Adrenal gland (tissue), 12 donors: Measurements from ENCODE around the gene PRSS1. TPM values are rescaled to one million over a fixed set of nuclear protein-coding genes. Genes with fewer than 3 reads are reported as not detected.

Experiments
- DNase-seq, 7 donors: peaks; one replicate each; pipeline ENCODE4 v3.0.0-alpha.2; 2019 to 2020
- H3K27ac ChIP-seq, 5 donors: fragments of 200-600 bp; sonication (generic) in 4 of 5; 1 replicate in 3 of 5; 2 replicates in 2 of 5; pipeline versions ENCODE4 v1.5.1 to v1.8.0; 2016 to 2020; ENCODE audit warnings: mild to moderate bottlenecking in 1 of 5
- H3K27me3 ChIP-seq: fragments of 200-600 bp; 2 replicates; pipeline ENCODE4 v1.8.0; 2021
- H3K36me3 ChIP-seq, 2 donors: fragments of 200-600 bp; replicated peaks in 1 of 2; 1 replicate in 1 of 2; 2 replicates in 1 of 2; pipeline versions ENCODE4 v1.5.1 to v1.8.0; 2018 to 2022
- H3K4me1 ChIP-seq, 2 donors: fragments of 200-600 bp; replicated peaks in 1 of 2; 1 replicate in 1 of 2; 2 replicates in 1 of 2; pipeline versions ENCODE4 v1.5.1 to v1.8.0; 2018 to 2021
- H3K4me3 ChIP-seq, 4 donors: fragments of 200-600 bp; sonication (generic) in 3 of 4; one replicate each; pipeline ENCODE4 v1.5.1; 2016 to 2018
- H3K9me3 ChIP-seq, 3 donors: fragments of 200-600 bp; sonication (generic) in 1 of 3; replicated peaks in 1 of 3; 1 replicate in 2 of 3; 2 replicates in 1 of 3; pipeline versions ENCODE4 v1.5.1 to v1.8.0; 2016 to 2021
- CTCF ChIP-seq, 6 experiments: fragments of 450-650 bp in 4 of 6; fragments of 200-600 bp in 2 of 6; sonication (generic) in 1 of 6; IDR thresholded peaks; 1 replicate in 5 of 6; 2 replicates in 1 of 6; pipeline versions ENCODE4 v1.5.1 to v1.8.0; 2016 to 2021; ENCODE audit warnings: antibody characterized with exemption in 6 of 6, mild to moderate bottlenecking in 2 of 6, moderate library complexity in 1 of 6
- POLR2A ChIP-seq, 2 donors: fragments of 450-650 bp; IDR thresholded peaks; one replicate each; pipeline ENCODE4 v1.6.1; 2017; ENCODE audit warnings: antibody characterized with exemption in 2 of 2, mild to moderate bottlenecking in 2 of 2, moderate library complexity in 1 of 2
- WGBS, 4 donors: extraction: QIAGEN DNeasy Blood & Tissue Kit in 2 of 4; methylation state at CpG; one replicate each; pipeline versions ENCODE4 v1.1.5 to v1.1.7; 2013 to 2017; 5-methylcytosine and 5-hydroxymethylcytosine counted together
- intact Hi-C, 2 donors: fragments of 100-400 bp; cut with DNase I; formaldehyde crosslinking; loops; one replicate each; pipeline versions ENCODE4 v1.14.1 to v1.15.0; 2022 to 2023
- polyA plus RNA-seq, 3 donors: library from polyadenylated mRNA; stranded (reverse); fragments of 200-250 nt in 2 of 3; fragments of 350-450 nt in 1 of 3; fragmentation: Illumina TruSeq in 1 of 3; extraction: RNeasy Lipid Tissue Mini Kit (QIAGEN cat#74804) in 1 of 3; gene quantifications; one replicate each; pipeline ENCODE4 v1.2.3, GENCODE V29; 2013 to 2014
- total RNA-seq, 9 donors: library from RNA; depleted of rRNA in 4 of 9; stranded (reverse); fragments of >200 nt in 4 of 9; fragments of 120-200 nt in 1 of 9; fragmentation: NEBNext Ultra II Directional in 1 of 9; extraction: Animal tissue kit (Norgen Biotek cat#: 25700) in 1 of 9; gene quantifications; one replicate each; pipeline versions ENCODE4 v1.1.0 to v1.2.4, GENCODE V29; 2013 to 2023
- donor health status: healthy with polysubstance abuse.
- donor health status: Bipolar disorder and iron deficiency.
- donor health status: DM: yes; HTN: yes; CAD: no.
- donor health status: DM: no; HTN: no; CAD: no.
- donor health status: DM: no; HTN: no; CAD: no.
- donor health status: DM: yes; HTN: yes; CAD: no.

Gene PRSS1
- total and polyA plus RNA-seq, 12 donors = 3.2 to 15.4 (median 3.3) TPM; not detected in 7

- intact Hi-C loops = loop anchor here (5.0 to 10.0 kb wide), 2 partner anchors 155 to 162 kb away; no protein-coding TSS in a partner anchor
- H3K4me1 ChIP-seq = no peaks in the 10 kb centered on the region
- no peaks in the 10 kb centered on the region for H3K36me3 ChIP-seq
- H3K9me3 ChIP-seq = no peaks in the 10 kb centered on the region
- 71 to 90% (median 83%) methylated on average over 2 of the region's 2 CpGs for WGBS, 4 donors
- H3K27ac ChIP-seq = no peak overlapping the region
- DNase-seq = no peak
- H3K27me3 ChIP-seq = no peaks in the 10 kb centered on the region
- TF ChIP-seq CTCF (IDR thresholded peaks at IDR 0.05) = no peak
- TF ChIP-seq POLR2A (IDR thresholded peaks at IDR 0.05) = no peak
- H3K4me3 ChIP-seq = no peak overlapping the region
Measured at GRCh38 chr7:142789441-142789840, 40.2 kb downstream of the PRSS1 start.

GRCh38 chr7:142790056-142790455 lies 40.8 kb downstream of the PRSS1 start:
- Histone ChIP-seq H3K4me1 (no peaks in the 10 kb centered on the region), H3K9me3 (no peaks in the 10 kb centered on the region), H3K36me3 (no peaks in the 10 kb centered on the region), H3K4me3 (no peak overlapping the region), H3K27me3 (no peaks in the 10 kb centered on the region), H3K27ac (no peak overlapping the region)
- no peak for DNase-seq
- WGBS, 4 donors = 71 to 93% (median 86%) methylated on average over 3 of the region's 3 CpGs
- TF ChIP-seq POLR2A (IDR thresholded peaks at IDR 0.05) (no peak), CTCF (IDR thresholded peaks at IDR 0.05) (no peak)
- intact Hi-C loops = no loop called here

- H3K4me3 ChIP-seq = no peak overlapping the region
- DNase-seq = no peak
- H3K9me3 ChIP-seq = no peaks in the 10 kb centered on the region
- 55 to 87% (median 82%) methylated on average over 1 of the region's 1 CpG for WGBS, 4 donors
- no peak for TF ChIP-seq POLR2A (IDR thresholded peaks at IDR 0.05)
- TF ChIP-seq CTCF (IDR thresholded peaks at IDR 0.05) = no peak
- intact Hi-C loops = no loop called here
- no peaks in the 10 kb centered on the region for H3K4me1 ChIP-seq
- H3K27me3 ChIP-seq = no peaks in the 10 kb centered on the region
- H3K36me3 ChIP-seq = no peaks in the 10 kb centered on the region
- no peak overlapping the region for H3K27ac ChIP-seq
Measured at GRCh38 chr7:142790555-142790954, 41.3 kb downstream of the PRSS1 start.

GRCh38 chr7:142791502-142791901 lies 42.2 kb downstream of the PRSS1 start:
- Histone ChIP-seq H3K27me3 (peaks cover 9% of the 10 kb centered on the region), H3K36me3 (no peaks in the 10 kb centered on the region), H3K4me1 (peaks cover 0 to under 1% of the 10 kb centered on the region in 2 donors), H3K27ac (no peak overlapping the region), H3K9me3 (no peaks in the 10 kb centered on the region), H3K4me3 (no peak overlapping the region)
- DNase-seq = no peak
- TF ChIP-seq CTCF (IDR thresholded peaks at IDR 0.05) (no peak), POLR2A (IDR thresholded peaks at IDR 0.05) (no peak)
- intact Hi-C loops = no loop called here
- WGBS, 4 donors = 58 to 83% (median 73%) methylated on average over 3 to 7 of the region's 7 CpGs
